Measurements from ENCODE around the gene CA9.

DNA sequence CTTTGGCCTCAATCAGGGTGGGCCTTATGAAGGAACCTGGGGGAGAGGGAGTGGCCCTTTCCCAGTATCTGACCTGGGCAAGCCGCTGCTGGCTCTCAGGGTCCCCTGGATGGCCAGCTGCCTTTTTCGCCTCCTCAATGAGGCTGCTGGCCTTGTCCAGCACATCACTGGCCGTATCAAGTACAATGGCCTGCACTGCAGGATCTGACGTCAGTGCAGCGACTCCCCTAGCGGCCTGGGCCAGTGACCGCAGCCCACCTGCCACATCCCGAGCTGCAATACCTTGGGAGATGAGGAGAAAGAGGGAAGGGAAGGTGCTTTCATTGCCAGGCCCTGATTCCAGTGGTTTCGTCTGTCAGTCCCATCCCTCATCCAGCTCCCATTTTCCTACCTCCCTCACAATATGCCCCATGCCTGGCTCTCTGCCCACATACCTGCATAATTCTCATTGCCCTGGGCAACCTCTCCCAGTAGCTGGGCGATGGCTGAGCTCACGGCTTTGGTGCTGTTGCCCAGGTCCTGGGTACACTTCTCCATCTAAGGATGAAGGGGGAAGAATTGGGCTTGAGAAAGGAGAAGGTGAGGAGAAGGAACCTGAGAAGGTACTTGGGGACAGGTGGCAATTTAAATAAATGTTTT lies 39.2 kb downstream of the CA9 start:
- no peak for TF ChIP-seq EZH2 (IDR thresholded peaks at IDR 0.05)
- TF ChIP-seq POLR2AphosphoS5 (IDR thresholded peaks at IDR 0.05; ENCODE audit: borderline replicate concordance, low read depth, low read length) = no peak
